Stimulated activated naive CD4-positive, alpha-beta T cell treated with Interleukin-2 at 50 U/mL for 16 hours (primary cell): ENCODE results near the gene LCN2.
A peak's percentile ranks its signal among the peaks of the same experiment; 100 is the strongest.

Experiments used
- DNase-seq: peaks from one replicate; lab custom pipeline; 2025; lab: John Stamatoyannopoulos, UW

The LCN2 gene

GRCh38 chr9:128115187-128116103 lies 33.8 kb upstream of the LCN2 start:
- DNase-seq = no peak

DNA sequence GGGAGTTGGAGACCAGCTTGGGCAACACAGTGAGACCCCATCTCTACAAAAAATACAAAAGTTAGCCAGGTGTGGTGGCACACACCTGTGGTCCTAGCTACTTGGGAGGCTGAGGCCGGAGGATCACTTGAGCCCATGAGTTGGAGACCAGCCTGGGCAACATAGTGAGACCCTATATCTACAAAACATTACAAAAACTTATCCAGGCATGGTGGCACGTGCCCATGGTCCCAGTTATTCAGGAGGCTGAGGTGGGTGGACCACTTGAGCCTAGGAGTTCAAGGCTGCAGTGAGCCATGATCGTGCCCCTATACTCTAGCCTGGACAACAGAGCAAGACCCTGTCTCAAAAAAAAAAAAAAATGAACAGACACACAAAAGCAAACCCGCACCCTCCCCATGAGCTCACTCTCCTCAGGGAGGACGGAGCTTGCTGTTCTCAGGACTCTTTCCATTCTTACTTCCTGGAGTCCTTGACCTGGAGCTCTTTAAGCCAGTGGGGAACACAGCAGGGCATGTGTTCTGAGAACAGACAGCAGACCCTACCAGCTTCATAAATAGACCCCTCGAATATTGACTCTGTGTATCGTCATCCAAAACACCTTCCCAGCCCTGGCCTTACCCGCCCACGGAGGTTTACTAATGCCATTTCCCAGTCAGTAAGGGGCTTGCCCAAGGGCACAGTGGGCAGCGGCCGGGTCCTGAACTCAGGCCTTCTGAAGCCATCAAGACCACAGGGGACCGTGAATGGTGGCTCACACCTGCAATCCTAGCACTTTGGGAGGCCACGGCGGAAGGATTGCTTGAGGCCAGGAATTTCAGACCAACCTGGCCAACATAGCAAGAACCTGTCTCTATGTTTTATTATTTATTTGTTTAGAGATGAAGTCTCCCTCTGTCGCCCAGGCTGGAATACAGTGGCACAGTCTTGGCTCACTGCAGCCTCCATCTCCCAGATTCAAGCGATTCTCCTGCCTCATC lies 32.9 kb upstream of the LCN2 start:
- no peak for DNase-seq

DNA sequence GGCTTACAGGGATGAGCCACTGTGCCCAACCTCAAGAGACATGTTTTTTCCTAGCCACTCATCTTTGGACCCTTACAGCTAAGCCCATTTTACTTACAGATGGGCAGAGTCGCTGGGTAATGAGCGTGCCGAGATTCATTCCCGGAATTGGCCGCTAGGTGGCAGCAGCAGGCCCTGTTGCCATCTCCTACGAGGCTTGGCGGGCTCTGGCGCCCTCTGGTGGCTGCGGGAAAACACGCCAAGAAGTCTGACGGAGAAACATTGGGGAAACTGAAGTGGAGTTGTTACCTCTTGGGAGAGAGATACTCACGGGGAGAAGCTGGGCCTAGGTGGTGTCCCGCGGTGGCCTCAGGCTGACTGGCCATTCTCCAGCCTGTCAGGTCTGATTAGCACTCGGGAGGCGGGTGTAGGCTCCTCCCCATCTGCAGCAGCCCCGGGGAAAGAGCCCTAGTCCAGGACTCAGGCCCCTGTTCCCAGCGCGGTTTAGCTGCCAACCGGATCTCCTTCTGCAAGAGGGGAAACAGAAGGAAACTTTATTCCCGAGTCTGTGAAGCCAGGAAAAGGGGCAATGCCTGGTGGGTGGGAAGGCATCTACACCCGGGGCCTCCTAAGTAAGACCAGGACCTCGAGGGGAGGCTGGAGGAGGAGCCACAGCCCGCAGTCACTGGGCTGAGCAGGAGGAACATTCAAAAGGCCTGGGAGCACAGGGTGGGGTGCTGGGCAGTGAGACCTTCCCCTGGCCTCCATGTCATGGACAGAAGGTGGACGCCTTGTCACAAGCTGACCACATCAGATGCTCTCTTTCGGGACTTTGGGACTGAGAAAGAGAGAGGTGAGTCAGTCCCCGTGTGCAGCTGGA lies 31.4 kb upstream of the LCN2 start:
- peak; percentile 93 for DNase-seq

- no peak for DNase-seq
Observed at GRCh38 chr9:128118472-128118857, 30.8 kb upstream of the LCN2 start.

GRCh38 chr9:128118971-128119665 lies 30.1 kb upstream of the LCN2 start:
- no peak for DNase-seq

DNA sequence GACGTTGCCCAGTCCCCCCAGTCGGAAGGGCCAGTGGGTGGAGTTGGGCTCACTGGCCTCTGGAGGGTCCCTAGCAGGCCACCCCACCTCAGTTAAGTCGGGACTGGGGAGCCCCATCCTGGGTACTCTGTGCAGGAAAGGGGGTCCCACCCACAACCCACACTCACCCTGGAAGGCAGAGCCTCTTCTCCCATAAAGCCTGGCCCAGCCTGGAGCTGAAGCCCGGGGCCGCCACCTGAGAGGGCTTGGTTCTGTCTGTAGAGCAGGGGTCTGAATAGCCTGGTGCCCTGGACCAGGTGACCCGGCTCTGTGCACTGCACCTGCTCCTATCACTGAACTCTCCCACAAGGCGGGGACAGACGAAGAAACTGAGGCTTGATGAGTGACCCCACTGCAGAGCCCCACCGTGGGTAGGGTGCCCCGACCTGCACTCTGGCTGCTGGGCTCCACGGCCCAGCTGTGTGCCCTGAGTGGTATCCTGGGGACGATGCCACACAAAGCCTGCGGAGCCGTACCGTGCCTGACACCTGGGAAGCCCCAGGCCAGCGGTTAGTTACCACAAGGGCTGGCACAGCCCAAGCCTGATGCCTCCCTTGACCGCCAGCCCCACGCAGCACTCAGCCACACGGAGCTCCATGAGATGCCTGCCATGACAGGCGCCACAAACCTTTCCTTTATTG lies 29.1 kb upstream of the LCN2 start:
- no peak for DNase-seq

GRCh38 chr9:128120741-128121465 lies 28.4 kb upstream of the LCN2 start:
- no peak for DNase-seq

- no peak for DNase-seq
Observed at GRCh38 chr9:128121466-128121810, 27.8 kb upstream of the LCN2 start.

DNA sequence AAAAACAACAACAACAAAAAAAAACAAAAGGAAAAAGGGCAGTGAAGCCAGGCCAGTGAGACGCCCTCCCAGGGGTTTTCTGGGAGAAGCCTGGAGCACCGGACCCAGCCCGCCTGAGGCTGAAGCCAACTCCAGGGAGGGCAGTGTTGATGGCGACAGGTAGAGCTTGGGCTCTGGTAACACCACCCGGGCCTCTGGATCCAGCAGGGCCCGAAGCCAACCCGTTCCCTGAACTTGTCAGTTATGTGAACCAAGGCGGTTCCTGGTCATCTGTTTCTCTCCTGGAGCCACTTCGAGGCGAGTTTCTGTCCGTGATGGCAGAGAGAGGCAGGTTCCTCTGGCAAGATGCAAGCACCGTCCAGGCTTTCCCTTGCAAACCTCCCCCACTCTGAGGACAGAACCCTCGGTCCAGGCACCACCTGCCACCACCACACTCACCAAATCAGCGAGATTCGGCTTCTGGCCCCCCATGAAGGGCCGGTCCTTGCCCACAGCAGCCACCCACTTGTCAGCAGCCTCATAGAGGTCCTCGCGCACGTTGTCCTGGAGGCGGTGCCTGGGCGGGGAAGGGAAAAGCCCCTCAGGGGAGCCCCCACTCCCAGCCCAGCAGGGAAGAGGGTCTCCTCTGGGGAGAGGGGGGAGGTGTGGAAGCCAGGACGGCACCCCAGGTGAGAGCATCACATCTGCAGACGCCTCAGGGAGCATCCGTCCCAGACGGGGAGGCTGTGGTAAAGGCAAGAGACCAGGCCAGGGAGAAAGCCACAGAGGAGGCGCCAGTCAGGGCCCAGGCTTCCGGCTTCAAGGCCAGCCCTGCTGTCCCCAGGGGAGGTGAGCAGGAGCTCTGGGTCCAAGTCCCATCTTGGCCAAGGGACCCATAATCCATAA lies 27.1 kb upstream of the LCN2 start:
- no peak for DNase-seq

- no peak for DNase-seq
Observed at GRCh38 chr9:128122809-128123175, 26.5 kb upstream of the LCN2 start.

- no peak for DNase-seq
Observed at GRCh38 chr9:128123451-128124080, 25.7 kb upstream of the LCN2 start.

- DNase-seq = no peak
Observed at GRCh38 chr9:128124451-128124850, 24.8 kb upstream of the LCN2 start.

DNA sequence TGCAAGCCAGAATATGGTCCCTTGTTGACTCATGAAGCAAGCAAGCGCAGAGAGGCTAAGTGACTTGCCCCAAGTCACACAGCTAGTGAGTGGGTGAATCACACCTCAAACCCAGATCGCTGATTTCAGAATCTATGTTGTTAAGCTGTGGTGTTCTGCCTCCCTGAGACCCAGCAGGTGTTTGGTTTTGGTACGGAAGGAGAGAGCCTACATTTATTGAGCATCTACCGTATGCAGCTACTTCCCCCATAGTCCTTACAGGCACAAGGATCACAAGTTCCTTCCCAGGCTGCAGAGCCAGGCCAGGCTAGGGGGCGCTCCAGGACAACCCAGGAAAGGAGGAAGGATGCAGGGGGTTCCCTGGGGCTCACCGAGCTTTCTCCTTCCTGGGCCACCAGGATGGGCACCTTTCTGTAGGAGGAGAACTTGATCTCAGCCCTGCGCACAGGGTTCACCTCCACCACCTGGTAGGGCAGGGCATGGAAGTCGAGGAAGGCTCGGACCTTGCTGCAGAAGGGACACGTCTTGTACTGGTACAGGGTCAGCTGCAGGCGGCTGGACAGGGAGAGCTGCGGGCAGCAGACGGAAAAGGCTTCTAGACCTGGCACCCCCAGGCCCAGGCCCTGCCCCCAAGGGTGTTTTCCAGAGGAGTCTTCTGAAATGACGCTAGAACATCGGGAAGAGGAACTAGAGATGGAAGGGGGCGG lies 24.2 kb upstream of the LCN2 start:
- no peak for DNase-seq

DNA sequence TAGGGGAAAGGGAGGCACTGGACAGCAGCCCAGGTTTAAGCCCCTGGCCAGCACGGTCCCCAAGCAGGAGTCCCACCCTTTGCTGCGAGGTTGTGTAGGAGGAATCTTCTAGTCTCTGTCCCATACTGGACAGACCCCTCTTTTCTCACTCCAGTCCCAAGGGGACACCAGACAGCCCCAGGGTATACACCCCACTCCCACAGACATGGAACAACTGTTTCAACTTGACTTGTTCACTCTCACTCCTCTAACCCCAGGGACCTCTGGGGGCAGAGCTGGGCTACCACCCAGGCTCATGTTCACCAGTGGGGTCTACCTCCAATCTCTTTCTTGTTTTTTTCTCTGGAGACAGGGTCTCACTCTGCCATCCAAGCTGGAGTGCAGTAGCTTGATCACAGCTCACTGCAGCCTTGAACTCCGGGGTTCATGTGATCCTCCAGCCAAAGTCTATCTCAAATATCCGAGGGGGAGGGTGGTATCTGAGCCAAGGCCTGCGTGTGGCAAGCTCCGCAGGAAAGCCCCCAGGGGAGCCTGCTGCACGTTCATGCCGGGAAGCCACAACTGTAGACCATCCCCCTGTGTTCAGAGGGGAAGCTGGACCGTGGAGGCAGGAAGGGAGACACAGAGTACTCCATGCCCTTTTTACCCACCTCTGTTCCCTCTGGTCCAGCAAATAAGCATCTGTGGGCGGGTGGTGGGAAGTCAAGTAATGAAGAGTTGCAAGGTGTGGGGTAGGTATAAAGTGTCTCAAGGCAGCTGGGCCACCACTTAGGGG lies 23.5 kb upstream of the LCN2 start:
- DNase-seq = no peak

GRCh38 chr9:128127568-128127989 lies 21.7 kb upstream of the LCN2 start, which contains the start of gene PTGES2:
PTGES2 (minus strand) TSS chr9:128127729; CDS start chr9:128127717, 12 bp downstream.
- DNase-seq = peak; percentile 77

- DNase-seq = peak; percentile 87
Observed at GRCh38 chr9:128127990-128128835, 21.0 kb upstream of the LCN2 start.
